Measurements from ENCODE around the gene RPL41.

RPL41 gene

GRCh38 chr12:56141946-56142784 is 25.7 kb downstream of the RPL41 start:
- TF ChIP-seq FOXM1 (IDR thresholded peaks at IDR 0.05; ENCODE audit: borderline replicate concordance, low read depth) (no peak), TAF1 (IDR thresholded peaks at IDR 0.05; ENCODE audit: low read depth) (no peak), ZBTB7A (IDR thresholded peaks at IDR 0.05; ENCODE audit: low read depth) (no peak), EGR1 (IDR thresholded peaks at IDR 0.05) (no peak), RAD21 (IDR thresholded peaks at IDR 0.05; ENCODE audit: low read depth) (no peak), MAX (IDR thresholded peaks at IDR 0.05) (no peak), CREB1 (IDR thresholded peaks at IDR 0.05; ENCODE audit: low read depth) (no peak), CEBPB (IDR thresholded peaks at IDR 0.05) (no peak), EP300 (IDR thresholded peaks at IDR 0.05; ENCODE audit: borderline replicate concordance) (no peak), NFIC (IDR thresholded peaks at IDR 0.05) (no peak), TCF12 (IDR thresholded peaks at IDR 0.05; ENCODE audit: low read depth) (no peak), TEAD4 (IDR thresholded peaks at IDR 0.05) (no peak), YY1 (IDR thresholded peaks at IDR 0.05; ENCODE audit: low read depth) (no peak)
- TF ChIP-seq, protein P1, sequence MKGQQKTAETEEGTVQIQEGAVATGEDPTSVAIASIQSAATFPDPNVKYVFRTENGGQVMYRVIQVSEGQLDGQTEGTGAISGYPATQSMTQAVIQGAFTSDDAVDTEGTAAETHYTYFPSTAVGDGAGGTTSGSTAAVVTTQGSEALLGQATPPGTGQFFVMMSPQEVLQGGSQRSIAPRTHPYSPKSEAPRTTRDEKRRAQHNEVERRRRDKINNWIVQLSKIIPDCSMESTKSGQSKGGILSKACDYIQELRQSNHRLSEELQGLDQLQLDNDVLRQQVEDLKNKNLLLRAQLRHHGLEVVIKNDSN (IDR thresholded peaks at IDR 0.05) = no peak

- TF ChIP-seq CEBPB (IDR thresholded peaks at IDR 0.05) (no peak), MAX (IDR thresholded peaks at IDR 0.05) (no peak), ZBTB7A (IDR thresholded peaks at IDR 0.05; ENCODE audit: low read depth) (no peak), TCF12 (IDR thresholded peaks at IDR 0.05; ENCODE audit: low read depth) (no peak), RAD21 (IDR thresholded peaks at IDR 0.05; ENCODE audit: low read depth) (no peak)
Observed at GRCh38 chr12:56143217-56143616, 26.8 kb downstream of the RPL41 start.

DNA sequence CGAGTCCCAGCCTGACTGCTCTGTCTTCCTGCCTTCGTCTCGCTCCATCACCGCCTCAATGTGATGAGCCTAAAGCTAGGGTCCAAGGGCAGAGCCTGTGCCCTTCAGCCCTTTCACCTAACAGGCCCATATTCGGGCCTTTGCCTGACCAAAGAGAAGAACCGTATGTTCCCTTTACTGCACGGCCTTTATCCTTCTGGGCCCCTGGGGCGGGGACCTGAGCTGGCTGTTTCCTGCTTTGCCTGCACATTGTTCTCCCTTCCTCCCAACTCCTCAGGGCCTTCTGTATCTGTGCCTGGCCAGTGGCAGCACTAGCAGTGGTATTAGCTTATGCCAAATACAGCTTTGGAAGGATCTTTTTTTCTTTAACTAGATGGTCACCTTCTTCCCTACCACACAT is 27.4 kb downstream of the RPL41 start:
- TF ChIP-seq, protein P1 (IDR thresholded peaks at IDR 0.05) = no peak
- TF ChIP-seq RAD21 (IDR thresholded peaks at IDR 0.05; ENCODE audit: low read depth) (no peak), EP300 (IDR thresholded peaks at IDR 0.05; ENCODE audit: borderline replicate concordance) (no peak), TAF1 (IDR thresholded peaks at IDR 0.05; ENCODE audit: low read depth) (no peak), CEBPB (IDR thresholded peaks at IDR 0.05) (no peak), ZBTB7A (IDR thresholded peaks at IDR 0.05; ENCODE audit: low read depth) (no peak), CREB1 (IDR thresholded peaks at IDR 0.05; ENCODE audit: low read depth) (no peak), FOXM1 (IDR thresholded peaks at IDR 0.05; ENCODE audit: borderline replicate concordance, low read depth) (no peak), YY1 (IDR thresholded peaks at IDR 0.05; ENCODE audit: low read depth) (no peak), TCF12 (IDR thresholded peaks at IDR 0.05; ENCODE audit: low read depth) (no peak), EGR1 (IDR thresholded peaks at IDR 0.05) (no peak), TEAD4 (IDR thresholded peaks at IDR 0.05) (no peak), NFIC (IDR thresholded peaks at IDR 0.05) (no peak), MAX (IDR thresholded peaks at IDR 0.05) (no peak), REST (IDR thresholded peaks at IDR 0.05; ENCODE audit: low read depth) (no peak)

DNA sequence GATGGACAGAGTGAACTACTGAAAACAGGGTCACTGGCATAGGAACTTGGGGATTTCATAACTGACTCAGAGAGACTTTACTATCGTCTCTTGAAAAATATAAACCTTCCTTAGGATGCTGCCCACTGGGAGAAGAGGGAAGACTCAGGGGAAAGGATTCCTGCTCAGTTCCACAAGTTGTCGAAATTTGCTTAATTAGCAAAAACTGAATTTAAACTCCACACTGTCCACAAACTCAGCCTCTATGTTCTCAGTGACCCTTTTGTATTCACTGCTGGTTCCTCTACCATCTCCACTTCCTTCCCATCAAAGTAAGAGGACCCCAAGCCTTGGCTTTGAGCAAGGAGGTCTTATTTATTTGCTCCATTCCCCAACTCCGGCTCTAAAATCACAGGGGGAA is 28.8 kb downstream of the RPL41 start:
- TF ChIP-seq FOXM1 (IDR thresholded peaks at IDR 0.05; ENCODE audit: borderline replicate concordance, low read depth) (no peak), TAF1 (IDR thresholded peaks at IDR 0.05; ENCODE audit: low read depth) (no peak), MAX (IDR thresholded peaks at IDR 0.05) (no peak), TCF12 (IDR thresholded peaks at IDR 0.05; ENCODE audit: low read depth) (no peak), EP300 (IDR thresholded peaks at IDR 0.05; ENCODE audit: borderline replicate concordance) (no peak), RAD21 (IDR thresholded peaks at IDR 0.05; ENCODE audit: low read depth) (no peak), YY1 (IDR thresholded peaks at IDR 0.05; ENCODE audit: low read depth) (no peak), EGR1 (IDR thresholded peaks at IDR 0.05) (no peak), NFIC (IDR thresholded peaks at IDR 0.05) (no peak), REST (IDR thresholded peaks at IDR 0.05; ENCODE audit: low read depth) (no peak), ZBTB7A (IDR thresholded peaks at IDR 0.05; ENCODE audit: low read depth) (no peak), TEAD4 (IDR thresholded peaks at IDR 0.05) (no peak), CREB1 (IDR thresholded peaks at IDR 0.05; ENCODE audit: low read depth) (no peak), CEBPB (IDR thresholded peaks at IDR 0.05) (no peak)
- TF ChIP-seq, protein P1 (IDR thresholded peaks at IDR 0.05) = no peak
